OCI-LY7 (cell line): Measurements from ENCODE around the gene DPEP1. TPM values are rescaled to one million over a fixed set of nuclear protein-coding genes. Genes with fewer than 3 reads are reported as not detected.

ENCODE experiments used
- BruUV-seq: library from RNA; stranded (reverse); fragments of 400-500 nt; replicated peaks from 2 replicates; lab custom pipeline; 2021; lab: Mats Ljungman, UMichigan
- CTCF ChIA-PET: fragments of 300-600 bp; sonication (Branson Sonifier 250); formaldehyde crosslinking; loops from one replicate; lab custom pipeline; 2022; ENCODE audit warnings: antibody characterized with exemption; ENCODE audit not compliant: unreplicated experiment; lab: Charles Lee
- POLR2A ChIA-PET: fragments of 300-600 bp; sonication (Branson Sonifier 250); formaldehyde crosslinking; loops from one replicate; lab custom pipeline; 2022; ENCODE audit warnings: antibody characterized with exemption; lab: Charles Lee
- DNase-seq: peaks from one replicate; pipeline ENCODE4 v3.0.0-alpha.2; 2015; ENCODE audit warnings: low spot score
- H2AFZ ChIP-seq: fragments of 200-600 bp; sonication (generic), shearing (Covaris generic); 2 replicates; pipeline ENCODE4 v1.6.1; 2014; ENCODE audit warnings: mild to moderate bottlenecking, antibody characterized with exemption, low read length, moderate library complexity
- H3K27ac ChIP-seq: fragments of 200-600 bp; sonication (generic); 2 replicates; pipeline ENCODE4 v1.5.1; 2014; ENCODE audit warnings: mixed run types, low read depth, mild to moderate bottlenecking, moderate library complexity, low read length, inconsistent platforms; ENCODE audit not compliant: poor library complexity, severe bottlenecking
- H3K36me3 ChIP-seq: fragments of 200-600 bp; sonication (generic); 2 replicates; pipeline ENCODE4 v1.6.1; 2014; ENCODE audit warnings: mild to moderate bottlenecking, antibody characterized with exemption, low read length, moderate library complexity, mixed read lengths; ENCODE audit not compliant: insufficient read depth
- H3K4me1 ChIP-seq: fragments of 200-600 bp; sonication (generic); 2 replicates; pipeline ENCODE4 v1.5.1; 2014; ENCODE audit warnings: mild to moderate bottlenecking, low read length; ENCODE audit not compliant: insufficient read depth, poor library complexity, severe bottlenecking
- H3K4me2 ChIP-seq: fragments of 200-600 bp; sonication (generic); 2 replicates; pipeline ENCODE4 v1.6.1; 2014; ENCODE audit warnings: mild to moderate bottlenecking, low read length
- H3K4me3 ChIP-seq: fragments of 200-600 bp; sonication (generic); 2 replicates; pipeline ENCODE4 v1.5.1; 2014; ENCODE audit warnings: mild to moderate bottlenecking, low read depth, low read length; ENCODE audit not compliant: poor library complexity, severe bottlenecking
- H3K79me2 ChIP-seq: fragments of 200-600 bp; sonication (generic); 2 replicates; pipeline ENCODE4 v1.6.1; 2016; ENCODE audit warnings: low read depth, mild to moderate bottlenecking, low read length, moderate library complexity, mixed read lengths; ENCODE audit not compliant: insufficient read depth
- H3K9me2 ChIP-seq: fragments of 200-600 bp; sonication (generic); 2 replicates; pipeline ENCODE4 v1.6.1; 2016; ENCODE audit warnings: mild to moderate bottlenecking, low read length, mixed read lengths; ENCODE audit not compliant: insufficient read depth
- H3K9me3 ChIP-seq: fragments of 200-600 bp; sonication (generic); 2 replicates; pipeline ENCODE4 v1.6.1; 2014; ENCODE audit warnings: mild to moderate bottlenecking, mixed run types, low read length, mixed read lengths
- H4K20me1 ChIP-seq: fragments of 200-600 bp; sonication (generic); 2 replicates; pipeline ENCODE4 v1.6.1; 2014; ENCODE audit warnings: mild to moderate bottlenecking, antibody characterized with exemption, low read length, moderate library complexity, mixed read lengths; ENCODE audit not compliant: insufficient read depth
- CTCF ChIP-seq: fragments of 200-600 bp; sonication (generic); conservative IDR thresholded peaks from 2 replicates; pipeline ENCODE4 v1.5.1; 2014; ENCODE audit warnings: mild to moderate bottlenecking, antibody characterized with exemption, low read length, moderate library complexity, mixed read lengths
- EZH2phosphoT487 ChIP-seq: fragments of 200-600 bp; sonication (generic); IDR thresholded peaks from 2 replicates; pipeline ENCODE4 v1.6.1; 2018; ENCODE audit warnings: low read depth, borderline replicate concordance, mild to moderate bottlenecking, mixed run types, antibody characterized with exemption, low read length, moderate library complexity, mixed read lengths
- intact Hi-C: fragments of 100-400 bp; cut with micrococcal nuclease; formaldehyde crosslinking; loops from one replicate; pipeline ENCODE4 v1.10.0; 2022; ENCODE audit not compliant: unreplicated experiment
- total RNA-seq, 2 experiments: library from RNA; depleted of rRNA in 1 of 2; stranded (reverse); fragments of >200 nt in 1 of 2; shearing (Covaris generic) in 1 of 2; gene quantifications; 2 replicates each; pipeline ENCODE4 v1.2.3, GENCODE V29; 2014 to 2022

The DPEP1 gene
- total RNA-seq, 2 experiments from 2014 or later = not detected

DNA sequence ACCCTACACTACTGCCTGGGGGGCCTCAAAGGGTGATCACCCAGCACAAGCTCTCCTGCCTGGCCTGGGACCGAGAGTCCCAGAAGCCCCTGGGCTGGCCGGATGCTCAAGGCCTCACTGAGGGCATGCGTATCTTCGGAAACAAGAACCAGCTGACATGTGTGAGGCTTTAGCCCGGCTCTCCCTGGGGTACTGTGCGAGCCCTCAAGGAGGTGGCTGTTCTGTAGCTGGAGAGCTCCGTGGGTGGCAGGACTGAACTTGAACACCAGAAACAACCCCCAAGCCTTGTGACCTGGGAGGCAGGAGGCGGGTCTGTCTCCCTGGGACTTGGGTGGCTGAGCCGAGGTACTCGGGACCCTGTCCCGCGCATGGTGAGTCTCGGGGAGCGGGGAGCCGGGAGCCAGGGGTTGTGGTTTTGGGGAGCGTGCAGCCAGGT lies 7.0 kb downstream of the DPEP1 start:
- no TSS peak for BruUV-seq
- no peaks in the 10 kb centered on the region for H4K20me1 ChIP-seq
- no peaks in the 10 kb centered on the region for H3K9me3 ChIP-seq
- POLR2A ChIA-PET = no interaction called here
- no peaks in the 10 kb centered on the region for H3K9me2 ChIP-seq
- no peak overlapping the region for H3K4me2 ChIP-seq
- TF ChIP-seq CTCF = no peak
- TF ChIP-seq EZH2phosphoT487 = no peak
- H3K27ac ChIP-seq = no peak overlapping the region
- DNase-seq = no peak
- CTCF ChIA-PET = no interaction called here
- no peaks in the 10 kb centered on the region for H3K36me3 ChIP-seq
- H2AFZ ChIP-seq = no peak overlapping the region
- no peak overlapping the region for H3K4me3 ChIP-seq
- H3K79me2 ChIP-seq = no peaks in the 10 kb centered on the region
- H3K4me1 ChIP-seq = no peaks in the 10 kb centered on the region
- intact Hi-C loops = no loop called here

DNA sequence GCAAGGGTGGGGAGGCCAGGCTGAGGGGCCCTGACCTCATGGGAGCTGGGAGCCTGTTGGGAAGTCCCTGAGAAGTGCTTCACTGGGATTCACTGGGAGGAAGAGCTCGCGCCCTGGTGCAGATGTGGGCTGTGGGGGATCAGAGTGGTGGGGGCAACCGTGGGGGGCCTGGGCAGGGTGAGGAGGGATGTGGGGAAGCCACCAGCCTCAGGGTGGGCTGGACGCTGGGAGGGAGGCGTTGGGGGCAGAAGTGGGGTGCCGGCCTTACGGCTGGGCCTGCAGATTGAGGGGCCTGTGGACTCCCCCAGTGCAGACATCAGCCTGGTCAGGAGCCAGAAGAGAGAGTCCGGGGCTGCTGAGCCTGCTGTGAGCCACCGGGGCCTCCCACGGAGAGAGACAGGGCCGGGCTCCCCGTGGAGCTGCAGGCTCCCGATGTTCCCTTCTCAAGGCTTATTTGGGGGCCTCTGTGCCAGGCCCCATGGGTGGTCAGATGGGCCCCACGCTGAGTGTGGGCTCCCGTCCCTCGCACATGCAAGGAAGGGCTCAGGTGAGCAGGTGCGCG lies 7.8 kb downstream of the DPEP1 start:
- no peaks in the 10 kb centered on the region for H3K79me2 ChIP-seq
- H3K36me3 ChIP-seq = no peaks in the 10 kb centered on the region
- intact Hi-C loops = no loop called here
- no peaks in the 10 kb centered on the region for H3K4me1 ChIP-seq
- H2AFZ ChIP-seq = no peak overlapping the region
- BruUV-seq = no TSS peak
- TF ChIP-seq CTCF = no peak
- no peak overlapping the region for H3K4me3 ChIP-seq
- DNase-seq = no peak
- ChIA-PET CTCF (no interaction called here), POLR2A (interaction anchor here (0.6 kb wide), 1 partner anchor 41 kb away, joined by 3 read pairs; no protein-coding TSS in a partner anchor)
- H3K9me2 ChIP-seq = no peaks in the 10 kb centered on the region
- H3K9me3 ChIP-seq = no peaks in the 10 kb centered on the region
- no peak overlapping the region for H3K27ac ChIP-seq
- no peak overlapping the region for H3K4me2 ChIP-seq
- no peaks in the 10 kb centered on the region for H4K20me1 ChIP-seq

DNA sequence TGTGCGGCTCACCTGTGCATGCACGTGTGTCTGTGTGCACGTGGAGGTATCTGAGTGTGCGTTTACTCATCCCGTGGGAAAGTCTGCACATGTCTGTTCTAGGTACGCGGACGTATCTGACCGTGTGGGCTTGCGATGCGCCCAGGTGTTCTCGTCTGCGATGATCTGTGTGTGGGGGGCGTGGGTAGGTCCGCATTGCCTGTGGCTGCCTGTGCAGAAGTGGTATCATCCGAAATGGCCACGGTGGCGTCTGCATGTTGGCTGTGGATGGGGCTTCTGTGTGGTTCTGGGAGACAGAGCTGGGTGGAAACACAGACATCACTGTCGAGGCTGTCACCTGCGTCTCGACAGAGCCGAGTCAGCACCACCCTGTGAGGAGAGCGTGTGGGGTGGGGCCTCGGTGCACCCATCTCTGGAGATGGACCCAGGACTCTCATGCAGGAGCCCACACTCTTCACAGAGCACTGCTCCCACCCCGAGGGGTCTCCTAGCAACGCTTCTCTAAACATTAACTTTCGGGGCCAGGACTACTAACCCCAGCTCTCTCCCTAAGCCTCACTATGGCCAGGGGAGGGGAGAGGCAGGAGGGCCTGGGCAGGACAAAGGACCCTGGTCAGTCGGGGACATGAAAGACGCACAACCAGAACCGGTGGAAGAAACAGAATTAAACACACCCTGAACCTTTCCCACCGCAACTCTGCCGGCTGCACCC lies 8.4 kb downstream of the DPEP1 start:
- Histone ChIP-seq H3K9me2 (no peaks in the 10 kb centered on the region), H3K27ac (no peak overlapping the region), H3K36me3 (no peaks in the 10 kb centered on the region), H2AFZ (no peak overlapping the region), H3K4me3 (no peak overlapping the region), H4K20me1 (no peaks in the 10 kb centered on the region), H3K79me2 (no peaks in the 10 kb centered on the region), H3K4me1 (no peaks in the 10 kb centered on the region), H3K4me2 (no peak overlapping the region), H3K9me3 (no peaks in the 10 kb centered on the region)
- POLR2A ChIA-PET = interaction anchor here (0.7 kb wide), 1 partner anchor 15 kb away, joined by 3 read pairs; no protein-coding TSS in a partner anchor
- DNase-seq = no peak
- TF ChIP-seq CTCF (no peak), EZH2phosphoT487 (no peak)
- CTCF ChIA-PET = no interaction called here
- no TSS peak for BruUV-seq
- intact Hi-C loops = no loop called here
